PFSK-1 (cell line): ENCODE results near the gene CARD19.

Source experiments
- POLR2AphosphoS5 ChIP-seq: IDR thresholded peaks from 2 replicates; pipeline ENCODE4 v1.6.1; 2012; ENCODE audit warnings: low read depth, mild to moderate bottlenecking, control low read depth, low read length, moderate library complexity
- SIN3A ChIP-seq: IDR thresholded peaks from 2 replicates; pipeline ENCODE4 v1.6.1; 2012; ENCODE audit warnings: mild to moderate bottlenecking, low read length, moderate library complexity, borderline replicate concordance; ENCODE audit not compliant: insufficient read depth
- TAF1 ChIP-seq: IDR thresholded peaks from 2 replicates; pipeline ENCODE4 v1.6.1; 2012; ENCODE audit warnings: low read length, control low read depth, borderline replicate concordance; ENCODE audit not compliant: insufficient read depth

GRCh38 chr9:93123561-93124283 lies 27.7 kb downstream of the CARD19 start:
- no peak for TF ChIP-seq POLR2AphosphoS5
- no peak for TF ChIP-seq SIN3A
- TF ChIP-seq TAF1, result no peak
